Panc1 (cell line): ENCODE measurements around the gene PPFIA3. TPM values are rescaled to one million over a fixed set of nuclear protein-coding genes. Genes with fewer than 3 reads are reported as not detected.
"Not testable (repeated sequence)": the region's sequence is repeated elsewhere in the genome, so short reads cannot be mapped to it uniquely, and the experiment has no call there.

Source experiments
- ATAC-seq: fragments of 200-7000 bp; cut with Tn5 transposase; 2 replicates; pipeline ENCODE4 v1.9.1; 2020; ENCODE audit warnings: mild to moderate bottlenecking, moderate library complexity
- BruUV-seq: library from RNA; stranded (reverse); fragments of 400-500 nt; replicated peaks from 2 replicates; lab custom pipeline; 2021; lab: Mats Ljungman, UMichigan
- CTCF ChIA-PET: fragments of 300-600 bp; sonication (Branson Sonifier 250); formaldehyde crosslinking; loops from one replicate; lab custom pipeline; 2022; ENCODE audit warnings: antibody characterized with exemption; lab: Charles Lee
- POLR2A ChIA-PET: fragments of 300-600 bp; sonication (Branson Sonifier 250); formaldehyde crosslinking; loops from one replicate; lab custom pipeline; 2022; ENCODE audit warnings: antibody characterized with exemption; lab: Charles Lee
- DNase-seq: peaks from one replicate; pipeline ENCODE4 v3.0.0-alpha.2; 2010; ENCODE audit warnings: low read depth, low spot score
- H3K27ac ChIP-seq: 2 replicates; pipeline ENCODE4 v1.5.1; 2011; ENCODE audit warnings: mild to moderate bottlenecking, low read length, inconsistent platforms
- H3K27me3 ChIP-seq: fragments of 200-500 bp; sonication (Bioruptor generic); 2 replicates; pipeline ENCODE4 v1.6.0; 2014; ENCODE audit warnings: low read length, inconsistent platforms; ENCODE audit not compliant: control insufficient read depth, insufficient read depth
- H3K36me3 ChIP-seq: fragments of 200-500 bp; sonication (Bioruptor generic); 2 replicates; pipeline ENCODE4 v1.5.1; 2014; ENCODE audit warnings: inconsistent platforms, mild to moderate bottlenecking, low read length, moderate library complexity; ENCODE audit not compliant: control insufficient read depth, insufficient read depth
- H3K4me1 ChIP-seq: 2 replicates; pipeline ENCODE4 v1.5.1; 2011; ENCODE audit warnings: inconsistent platforms, mild to moderate bottlenecking, low read length, moderate library complexity; ENCODE audit not compliant: control insufficient read depth, insufficient read depth
- H3K4me3 ChIP-seq, 2 experiments: 2 replicates each; pipeline ENCODE4 v1.5.1; 2011 to 2012; ENCODE audit warnings: low read depth in 2 of 2, low read length in 2 of 2, mild to moderate bottlenecking in 2 of 2, inconsistent platforms in 1 of 2, moderate library complexity in 1 of 2
- H3K9me3 ChIP-seq: fragments of 200-500 bp; sonication (Bioruptor generic); 2 replicates; pipeline ENCODE4 v1.5.1; 2014; ENCODE audit warnings: low read depth, mild to moderate bottlenecking, inconsistent platforms, low read length, moderate library complexity; ENCODE audit not compliant: control insufficient read depth, insufficient read depth
- POLR2AphosphoS5 ChIP-seq: IDR thresholded peaks from 2 replicates; pipeline ENCODE4 v1.6.1; 2012; ENCODE audit warnings: mild to moderate bottlenecking, low read depth, low read length, moderate library complexity
- SIN3A ChIP-seq: IDR thresholded peaks from 2 replicates; pipeline ENCODE4 v1.6.1; 2012; ENCODE audit warnings: low read depth, mild to moderate bottlenecking, low read length, moderate library complexity, borderline replicate concordance; ENCODE audit not compliant: insufficient read depth
- TCF7L2 ChIP-seq: IDR thresholded peaks from 2 replicates; pipeline ENCODE4 v1.6.1; 2011; ENCODE audit warnings: mild to moderate bottlenecking, low read depth, low read length, inconsistent platforms
- in situ Hi-C: cut with HindIII; loops from 2 replicates; pipeline ENCODE4 v1.10.0; 2016; ENCODE audit warnings: low sequenced_read_pairs, low pct_unique_long_range_greater_than_20kb
- intact Hi-C: fragments of 100-400 bp; cut with micrococcal nuclease; formaldehyde crosslinking; loops from one replicate; pipeline ENCODE4 v1.10.0; 2022; ENCODE audit not compliant: unreplicated experiment
- total RNA-seq: library from RNA; stranded (reverse); gene quantifications from one replicate; pipeline ENCODE4 v1.2.1, GENCODE V29; 2021; ENCODE audit not compliant: unreplicated experiment
- TF ChIP-seq, protein P1 (sequence below): fragments of 450-650 bp; IDR thresholded peaks from 2 replicates; pipeline ENCODE4 v1.5.1; 2017; ENCODE audit warnings: mild to moderate bottlenecking
- TF ChIP-seq, protein P2 (sequence below), 2 experiments: IDR thresholded peaks; 2 replicates each; pipeline ENCODE4 v1.6.1; 2011 to 2012; ENCODE audit warnings: low read depth in 2 of 2, control low read depth in 1 of 2, low read length in 1 of 2, mild to moderate bottlenecking in 1 of 2, moderate library complexity in 1 of 2; ENCODE audit not compliant: insufficient read depth in 1 of 2

The PPFIA3 gene
- total RNA-seq, 1 experiment from 2014 or later = 21.7 TPM

DNA sequence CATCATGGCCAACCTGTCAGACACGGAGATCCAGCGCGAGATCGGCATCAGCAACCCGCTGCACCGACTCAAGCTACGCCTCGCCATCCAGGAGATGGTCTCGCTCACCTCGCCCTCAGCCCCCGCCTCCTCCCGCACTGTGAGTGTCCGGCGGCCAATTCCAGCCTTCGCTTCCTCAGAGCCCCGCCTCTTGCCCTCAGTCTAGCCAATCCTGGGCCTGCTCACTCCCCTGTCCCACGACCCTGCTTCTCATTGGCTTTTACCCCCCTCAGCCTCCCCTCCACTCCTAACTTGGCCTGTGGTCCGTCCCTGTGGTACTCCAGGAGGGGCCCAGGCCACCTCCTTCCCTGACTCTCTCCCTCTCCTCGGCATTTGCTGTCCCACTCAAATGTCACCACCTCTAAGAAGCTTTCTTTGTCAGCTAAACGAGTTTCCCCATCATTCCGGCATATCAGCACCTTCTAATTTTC is 23.6 kb downstream of the PPFIA3 start:
- Histone ChIP-seq H3K27me3 (no peaks in the 10 kb centered on the region), H3K27ac (peak overlapping the region; percentile 57; the same call in 1 of the 2 replicates), H3K4me3 (peak overlapping the region; percentile 56 to 64), H3K4me1 (no peaks in the 10 kb centered on the region), H3K36me3 (no peaks in the 10 kb centered on the region), H3K9me3 (no peaks in the 10 kb centered on the region)
- BruUV-seq = no TSS peak
- in situ Hi-C loops (no loop called here), intact Hi-C loops (no loop called here)
- DNase-seq (no peak), ATAC-seq (peak; percentile 98)
- no peak for TF ChIP-seq POLR2AphosphoS5
- no peak for TF ChIP-seq SIN3A
- TF ChIP-seq, protein P1, sequence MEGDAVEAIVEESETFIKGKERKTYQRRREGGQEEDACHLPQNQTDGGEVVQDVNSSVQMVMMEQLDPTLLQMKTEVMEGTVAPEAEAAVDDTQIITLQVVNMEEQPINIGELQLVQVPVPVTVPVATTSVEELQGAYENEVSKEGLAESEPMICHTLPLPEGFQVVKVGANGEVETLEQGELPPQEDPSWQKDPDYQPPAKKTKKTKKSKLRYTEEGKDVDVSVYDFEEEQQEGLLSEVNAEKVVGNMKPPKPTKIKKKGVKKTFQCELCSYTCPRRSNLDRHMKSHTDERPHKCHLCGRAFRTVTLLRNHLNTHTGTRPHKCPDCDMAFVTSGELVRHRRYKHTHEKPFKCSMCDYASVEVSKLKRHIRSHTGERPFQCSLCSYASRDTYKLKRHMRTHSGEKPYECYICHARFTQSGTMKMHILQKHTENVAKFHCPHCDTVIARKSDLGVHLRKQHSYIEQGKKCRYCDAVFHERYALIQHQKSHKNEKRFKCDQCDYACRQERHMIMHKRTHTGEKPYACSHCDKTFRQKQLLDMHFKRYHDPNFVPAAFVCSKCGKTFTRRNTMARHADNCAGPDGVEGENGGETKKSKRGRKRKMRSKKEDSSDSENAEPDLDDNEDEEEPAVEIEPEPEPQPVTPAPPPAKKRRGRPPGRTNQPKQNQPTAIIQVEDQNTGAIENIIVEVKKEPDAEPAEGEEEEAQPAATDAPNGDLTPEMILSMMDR = no peak
- TF ChIP-seq TCF7L2 = no peak
- TF ChIP-seq, protein P2, sequence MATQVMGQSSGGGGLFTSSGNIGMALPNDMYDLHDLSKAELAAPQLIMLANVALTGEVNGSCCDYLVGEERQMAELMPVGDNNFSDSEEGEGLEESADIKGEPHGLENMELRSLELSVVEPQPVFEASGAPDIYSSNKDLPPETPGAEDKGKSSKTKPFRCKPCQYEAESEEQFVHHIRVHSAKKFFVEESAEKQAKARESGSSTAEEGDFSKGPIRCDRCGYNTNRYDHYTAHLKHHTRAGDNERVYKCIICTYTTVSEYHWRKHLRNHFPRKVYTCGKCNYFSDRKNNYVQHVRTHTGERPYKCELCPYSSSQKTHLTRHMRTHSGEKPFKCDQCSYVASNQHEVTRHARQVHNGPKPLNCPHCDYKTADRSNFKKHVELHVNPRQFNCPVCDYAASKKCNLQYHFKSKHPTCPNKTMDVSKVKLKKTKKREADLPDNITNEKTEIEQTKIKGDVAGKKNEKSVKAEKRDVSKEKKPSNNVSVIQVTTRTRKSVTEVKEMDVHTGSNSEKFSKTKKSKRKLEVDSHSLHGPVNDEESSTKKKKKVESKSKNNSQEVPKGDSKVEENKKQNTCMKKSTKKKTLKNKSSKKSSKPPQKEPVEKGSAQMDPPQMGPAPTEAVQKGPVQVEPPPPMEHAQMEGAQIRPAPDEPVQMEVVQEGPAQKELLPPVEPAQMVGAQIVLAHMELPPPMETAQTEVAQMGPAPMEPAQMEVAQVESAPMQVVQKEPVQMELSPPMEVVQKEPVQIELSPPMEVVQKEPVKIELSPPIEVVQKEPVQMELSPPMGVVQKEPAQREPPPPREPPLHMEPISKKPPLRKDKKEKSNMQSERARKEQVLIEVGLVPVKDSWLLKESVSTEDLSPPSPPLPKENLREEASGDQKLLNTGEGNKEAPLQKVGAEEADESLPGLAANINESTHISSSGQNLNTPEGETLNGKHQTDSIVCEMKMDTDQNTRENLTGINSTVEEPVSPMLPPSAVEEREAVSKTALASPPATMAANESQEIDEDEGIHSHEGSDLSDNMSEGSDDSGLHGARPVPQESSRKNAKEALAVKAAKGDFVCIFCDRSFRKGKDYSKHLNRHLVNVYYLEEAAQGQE (IDR thresholded peaks at IDR 0.05; ENCODE audit: insufficient read depth in 1 of 2, low read depth in 2 of 2, low read length in 1 of 2) = no peak
- CTCF ChIA-PET = interaction anchor here (1.0 to 1.3 kb wide), 2 partner anchors 45 to 66 kb away, joined by 3 read pairs; no protein-coding TSS in a partner anchor
- POLR2A ChIA-PET = no interaction called here

DNA sequence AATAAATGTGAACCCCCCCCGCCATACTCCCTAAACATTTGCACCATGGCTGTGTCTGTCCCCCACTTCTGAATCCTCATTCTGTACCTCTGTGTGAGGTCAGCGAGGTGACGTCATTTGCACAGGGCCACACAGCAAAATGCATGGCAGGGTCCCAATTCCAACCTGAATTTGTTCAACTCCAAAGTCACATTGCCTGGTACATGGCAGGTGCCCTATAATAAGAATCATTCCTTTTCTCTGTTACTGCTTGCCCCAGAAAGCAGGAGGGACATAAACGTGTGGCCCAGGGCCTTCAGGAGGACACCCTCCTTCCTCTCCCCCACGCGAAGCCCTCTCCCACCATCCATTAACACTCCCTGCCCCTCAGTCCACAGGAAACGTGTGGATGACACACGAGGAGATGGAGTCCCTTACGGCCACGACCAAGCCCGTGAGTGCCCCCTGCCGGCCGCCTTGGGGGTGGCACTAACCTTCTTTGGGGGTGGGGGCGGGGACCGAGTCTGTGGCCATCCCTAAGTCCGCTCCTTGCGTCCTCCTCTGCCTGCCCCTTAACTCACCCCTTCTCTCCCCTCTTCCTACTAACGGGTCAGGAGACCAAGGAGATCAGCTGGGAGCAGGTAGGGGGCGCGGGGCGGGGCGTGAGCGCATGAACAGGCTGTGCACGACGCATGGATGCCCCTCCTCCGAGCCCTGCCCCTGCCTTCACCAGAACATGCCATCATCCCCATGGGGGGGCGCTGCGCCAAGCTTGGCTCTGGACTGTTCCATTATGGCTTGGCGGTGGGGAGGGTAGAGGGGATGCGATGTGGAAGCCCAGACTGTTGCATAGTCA is 26.4 kb downstream of the PPFIA3 start:
- POLR2A ChIA-PET = no interaction called here
- DNase-seq = peak; percentile 42
- no peaks in the 10 kb centered on the region; the same call in 1 of the 2 replicates for H3K36me3 ChIP-seq
- H3K4me1 ChIP-seq = no peaks in the 10 kb centered on the region
- no peak overlapping the region for H3K27ac ChIP-seq
- BruUV-seq = no TSS peak
- peak overlapping the region; percentile 17 to 27; a peak in 2 of 4 replicates for H3K4me3 ChIP-seq
- intact Hi-C loops (no loop called here), in situ Hi-C loops (no loop called here)
- no peaks in the 10 kb centered on the region for H3K9me3 ChIP-seq
- ATAC-seq = peak; percentile 35; the same call in 1 of the 2 replicates
- TF ChIP-seq, protein P1 = peak; percentile 92
- TF ChIP-seq SIN3A (no peak), TCF7L2 (no peak)
- CTCF ChIA-PET = interaction anchor here (0.7 to 1.1 kb wide), 4 partner anchors 18 to 53 kb away, joined by 3 to 10 read pairs (median 4); no protein-coding TSS in a partner anchor
- no peaks in the 10 kb centered on the region for H3K27me3 ChIP-seq

DNA sequence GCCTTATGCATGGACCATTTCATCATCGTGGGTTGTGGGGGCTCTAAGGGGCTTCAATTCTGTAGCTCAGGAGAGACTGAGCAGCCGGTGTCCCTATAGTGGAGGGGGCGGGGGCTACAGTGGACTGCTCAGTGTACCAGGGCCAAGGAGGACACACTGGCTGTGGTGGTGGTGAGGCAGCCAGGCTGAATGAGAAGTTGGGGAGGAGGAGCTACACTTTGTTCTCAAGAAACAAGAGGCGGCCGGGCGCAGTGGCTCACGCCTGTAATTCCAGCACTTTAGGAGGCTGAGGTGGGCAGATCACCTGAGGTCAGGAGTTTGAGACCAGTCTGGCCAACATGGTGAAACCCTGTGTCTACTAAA is 27.0 kb downstream of the PPFIA3 start:
- H3K4me1 ChIP-seq, intact Hi-C loops, H3K9me3 ChIP-seq, in situ Hi-C loops, ATAC-seq, H3K36me3 ChIP-seq, H3K4me3 ChIP-seq, POLR2A ChIA-PET, H3K27me3 ChIP-seq, DNase-seq, H3K27ac ChIP-seq, BruUV-seq: not testable (repeated sequence)
- CTCF ChIA-PET = interaction anchor here (0.6 to 1.1 kb wide), 6 partner anchors 19 to 72 kb away, joined by 3 to 10 read pairs (median 4); no protein-coding TSS in a partner anchor
